HepG2 (cell line): ENCODE data around the gene PSD. TPM values are rescaled to one million over a fixed set of nuclear protein-coding genes. Genes with fewer than 3 reads are reported as not detected.

Experiments used
- AHR ChIP-seq: IDR thresholded peaks from 2 replicates; pipeline ENCODE4 v1.6.1; 2018; ENCODE audit warnings: missing genetic modification reagents, missing compliant biosample characterization
- ARID5B ChIP-seq: IDR thresholded peaks from 2 replicates; pipeline ENCODE4 v1.4.0; 2020; ENCODE audit warnings: mild to moderate bottlenecking, missing genetic modification reagents
- FOXO1 ChIP-seq: sonication (generic); formaldehyde crosslinking; IDR thresholded peaks from 2 replicates; pipeline ENCODE4 v1.4.0; 2020; ENCODE audit warnings: missing genetic modification reagents
- HDAC6 ChIP-seq: fragments of 200-600 bp; sonication (generic); IDR thresholded peaks from 2 replicates; pipeline ENCODE4 v1.7.0; 2017; ENCODE audit warnings: mild to moderate bottlenecking, antibody characterized with exemption, low read length, low read depth
- KDM4B ChIP-seq: sonication (generic); formaldehyde crosslinking; IDR thresholded peaks from 2 replicates; pipeline ENCODE4 v1.4.0; 2020; ENCODE audit warnings: missing genetic modification reagents
- KLF12 ChIP-seq: sonication (generic); formaldehyde crosslinking; IDR thresholded peaks from 2 replicates; pipeline ENCODE4 v1.4.0; 2020; ENCODE audit warnings: missing genetic modification reagents, borderline replicate concordance
- KLF13 ChIP-seq: sonication (generic); formaldehyde crosslinking; IDR thresholded peaks from 2 replicates; pipeline ENCODE4 v1.4.0; 2020; ENCODE audit warnings: mild to moderate bottlenecking, missing genetic modification reagents
- SPEN ChIP-seq: sonication (generic); formaldehyde crosslinking; IDR thresholded peaks from 2 replicates; pipeline ENCODE4 v1.5.1; 2020; ENCODE audit warnings: low read depth, mild to moderate bottlenecking, missing genetic modification reagents
- ZBTB2 ChIP-seq: sonication (generic); formaldehyde crosslinking; IDR thresholded peaks from 2 replicates; pipeline ENCODE4 v1.8.0; 2022; ENCODE audit warnings: low read depth, missing genetic modification reagents
- ZBTB44 ChIP-seq: sonication (generic); formaldehyde crosslinking; IDR thresholded peaks from 2 replicates; pipeline ENCODE4 v1.4.0; 2020; ENCODE audit warnings: missing genetic modification reagents
- ZFP1 ChIP-seq: IDR thresholded peaks from 2 replicates; pipeline ENCODE4 v1.6.1; 2016
- ZNF18 ChIP-seq: sonication (generic); formaldehyde crosslinking; IDR thresholded peaks from 2 replicates; pipeline ENCODE4 v1.8.0; 2022; ENCODE audit warnings: mild to moderate bottlenecking, missing genetic modification reagents; ENCODE audit not compliant: insufficient replicate concordance
- ZNF501 ChIP-seq: sonication (generic); formaldehyde crosslinking; IDR thresholded peaks from 2 replicates; pipeline ENCODE4 v1.5.1; 2020; ENCODE audit warnings: mild to moderate bottlenecking, moderate library complexity, missing genetic modification reagents
- ZNF562 ChIP-seq: sonication (generic); formaldehyde crosslinking; IDR thresholded peaks from 2 replicates; pipeline ENCODE4 v1.8.0; 2022; ENCODE audit warnings: missing genetic modification reagents, borderline replicate concordance
- ZNF678 ChIP-seq: sonication (generic); formaldehyde crosslinking; IDR thresholded peaks from 2 replicates; pipeline ENCODE4 v1.4.0; 2020; ENCODE audit warnings: mild to moderate bottlenecking, missing genetic modification reagents
- ZNF839 ChIP-seq: sonication (generic); formaldehyde crosslinking; IDR thresholded peaks from 2 replicates; pipeline ENCODE4 v1.4.0; 2020; ENCODE audit warnings: missing genetic modification reagents, mild to moderate bottlenecking, borderline replicate concordance
- ZSCAN29 ChIP-seq: sonication (generic); formaldehyde crosslinking; conservative IDR thresholded peaks from 2 replicates; pipeline ENCODE4 v1.4.0; 2020; ENCODE audit warnings: mild to moderate bottlenecking, missing genetic modification reagents
- ZXDC ChIP-seq: sonication (generic); formaldehyde crosslinking; IDR thresholded peaks from 2 replicates; pipeline ENCODE4 v1.5.0; 2020; ENCODE audit warnings: mild to moderate bottlenecking, missing genetic modification reagents
- polyA plus RNA-seq, 8 experiments: library from polyadenylated mRNA; depleted of rRNA in 3 of 8; stranded (reverse) in 7 of 8; unstranded in 1 of 8; fragments of >200 nt; fragmentation: Illumina TruSeq in 4 of 8; extraction: Trizol in 4 of 8; gene quantifications; 2 replicates each; pipeline versions ENCODE4 v1.2.1 to v1.2.3, GENCODE V29; 2011 to 2016; ENCODE audit warnings: low read depth in 4 of 8, missing spikeins in 1 of 8, mixed read lengths in 1 of 8; ENCODE audit not compliant: insufficient read depth in 1 of 8
- total RNA-seq, 5 experiments: library from RNA; depleted of rRNA; stranded (reverse); fragments of >200 nt; fragmentation: Illumina TruSeq; extraction: Trizol; gene quantifications; 2 replicates each; pipeline ENCODE4 v1.2.3, GENCODE V29; 2016; ENCODE audit warnings: low read depth in 1 of 5

Gene PSD
- total and polyA plus RNA-seq, 2 of the 13 experiments (the other 11 are each of a cell fraction or from before 2014, with no cell fraction given), result 0.35 to 0.58 TPM

GRCh38 chr10:102399217-102400021 is 19.2 kb downstream of the PSD start (continued):
- TF ChIP-seq ZNF18, result no peak
- no peak for TF ChIP-seq ZXDC (CRISPR knock-in tag)
- peak; percentile 67; the same call in 1 of the 2 replicates for TF ChIP-seq FOXO1 (CRISPR knock-in tag)
- TF ChIP-seq ZNF501 (CRISPR knock-in tag), result peak; percentile 68; the same call in 1 of the 2 replicates
- TF ChIP-seq SPEN (CRISPR knock-in tag), result peak; percentile 92
- TF ChIP-seq KLF13 (CRISPR knock-in tag), result no peak
- peak; percentile 95 for TF ChIP-seq AHR (CRISPR knock-in tag)
- peak; percentile 16; the same call in 1 of the 2 replicates for TF ChIP-seq KDM4B
- TF ChIP-seq ZFP1 (CRISPR knock-in tag), result peak; percentile 82; the same call in 1 of the 2 replicates
- no peak for TF ChIP-seq ZNF678 (CRISPR knock-in tag)
- peak; percentile 38; the same call in 1 of the 2 replicates for TF ChIP-seq KLF12 (CRISPR knock-in tag)
- TF ChIP-seq ZBTB2 (CRISPR knock-in tag), result peak; percentile 63; the same call in 1 of the 2 replicates
- TF ChIP-seq ZSCAN29 (CRISPR knock-in tag), result no peak
- TF ChIP-seq ZBTB44 (CRISPR knock-in tag), result no peak
- no peak for TF ChIP-seq HDAC6
- peak; percentile 65 for TF ChIP-seq ARID5B (CRISPR knock-in tag)
- no peak for TF ChIP-seq ZNF839
- no peak for TF ChIP-seq ZNF562 (CRISPR knock-in tag)
